Head of caudate nucleus (tissue), 42 donors: ENCODE results near the gene OPN4.
"Not testable (repeated sequence)": the region's sequence is repeated elsewhere in the genome, so short reads cannot be mapped to it uniquely, and the experiment has no call there.

Experiments used
- DNase-seq, 42 donors: peaks; one replicate each; pipeline versions ENCODE4 v3.0.0 to v3.0.0-alpha.2; 2020 to 2021; ENCODE audit warnings: mixed read lengths in 7 of 42
- intact Hi-C: fragments of 100-400 bp; cut with DNase I; formaldehyde crosslinking; loops from one replicate; pipeline ENCODE4 v1.15.0; 2022

OPN4 gene

GRCh38 chr10:86645621-86646165 is 8.7 kb upstream of the OPN4 start:
- intact Hi-C loops = not testable (repeated sequence)
- DNase-seq = peak in 2 of 42 donors; percentile 6 to 21

- DNase-seq = peak in 3 of 42 donors; percentile 5 to 36 (median 12)
- intact Hi-C loops = no loop called here
Measured at GRCh38 chr10:86646532-86646931, 7.8 kb upstream of the OPN4 start.

- intact Hi-C loops = no loop called here
- DNase-seq = peak in 2 of 42 donors; percentile 7 to 8
Measured at GRCh38 chr10:86646933-86647332, 7.4 kb upstream of the OPN4 start.

- intact Hi-C loops = no loop called here
- DNase-seq = peak in 9 of 42 donors; percentile 3 to 26 (median 9)
Measured at GRCh38 chr10:86647773-86648703, 6.3 kb upstream of the OPN4 start.

- peak in 9 of 42 donors; percentile 2 to 25 (median 12) for DNase-seq
- intact Hi-C loops = no loop called here
Measured at GRCh38 chr10:86648704-86649427, 5.5 kb upstream of the OPN4 start.

GRCh38 chr10:86649471-86650150 is 4.7 kb upstream of the OPN4 start:
- intact Hi-C loops = no loop called here
- DNase-seq = peak in 9 of 42 donors; percentile 1 to 29 (median 8)

GRCh38 chr10:86650151-86650550 is 4.2 kb upstream of the OPN4 start:
- DNase-seq = peak in 6 of 42 donors; percentile 1 to 7 (median 4)

GRCh38 chr10:86651021-86651471 is 3.3 kb upstream of the OPN4 start:
- DNase-seq = peak in 8 of 42 donors; percentile 3 to 15 (median 7)
- intact Hi-C loops = no loop called here

More at GRCh38 chr10:86650151-86650550, 4.2 kb upstream of the OPN4 start:
- intact Hi-C loops = no loop called here

- DNase-seq = peak in 13 of 42 donors; percentile 1 to 29 (median 7)
- intact Hi-C loops = no loop called here
Measured at GRCh38 chr10:86651631-86652331, 2.6 kb upstream of the OPN4 start.

GRCh38 chr10:86652361-86653202 is 1.8 kb upstream of the OPN4 start:
- intact Hi-C loops = no loop called here
- peak in 8 of 42 donors; percentile 1 to 29 (median 8) for DNase-seq

GRCh38 chr10:86653379-86653778 is 968 bp upstream of the OPN4 start:
- intact Hi-C loops = no loop called here
- DNase-seq = peak in 10 of 42 donors; percentile 1 to 28 (median 10)

GRCh38 chr10:86653987-86654386 is 360 bp upstream of the OPN4 start:
- peak in 2 of 42 donors; percentile 0 to 3 for DNase-seq
- intact Hi-C loops = no loop called here

GRCh38 chr10:86655173-86655540 is 810 bp downstream of the OPN4 start:
- DNase-seq = peak in 4 of 42 donors; percentile 1 to 31 (median 12)
- intact Hi-C loops = no loop called here

- intact Hi-C loops = no loop called here
- peak in 4 of 42 donors; percentile 1 to 10 (median 4) for DNase-seq
Measured at GRCh38 chr10:86655596-86655995, 1.2 kb downstream of the OPN4 start.

- intact Hi-C loops = no loop called here
- peak in 12 of 42 donors; percentile 12 to 63 (median 44) for DNase-seq
Measured at GRCh38 chr10:86657011-86657395, 2.7 kb downstream of the OPN4 start.

GRCh38 chr10:86657396-86658011 is 3.2 kb downstream of the OPN4 start:
- intact Hi-C loops = no loop called here
- peak in 6 of 42 donors; percentile 3 to 35 (median 14) for DNase-seq

GRCh38 chr10:86658261-86658741 is 4.0 kb downstream of the OPN4 start:
- intact Hi-C loops = no loop called here
- peak in 7 of 42 donors; percentile 2 to 28 (median 12) for DNase-seq
